LNCAP (cell line): ENCODE results near the gene PHACTR1.

Experiments
- TF ChIP-seq, protein P1 (sequence below): fragments of 450-650 bp; IDR thresholded peaks from 2 replicates; pipeline ENCODE4 v1.5.1; 2017; ENCODE audit warnings: mild to moderate bottlenecking

The PHACTR1 gene

DNA sequence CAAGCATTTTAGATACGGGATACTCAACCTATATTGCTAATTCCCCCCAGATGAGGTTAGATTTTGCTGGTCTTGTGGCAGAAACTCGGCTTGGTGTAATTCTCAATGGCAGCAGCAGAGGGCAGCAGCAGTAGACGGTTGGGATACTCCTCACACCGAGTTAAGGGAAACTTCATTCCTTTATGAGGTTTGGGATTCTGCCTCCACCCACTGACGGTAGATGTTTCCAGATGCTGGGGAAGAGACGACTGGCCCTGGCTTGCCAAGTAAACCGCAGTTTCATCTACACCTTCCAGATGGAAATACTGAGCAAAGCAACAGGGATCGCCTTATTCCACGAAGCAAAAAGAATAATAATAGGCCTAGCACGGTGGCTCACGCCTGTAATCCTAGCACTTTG is 620.0 kb downstream of the PHACTR1 start:
- TF ChIP-seq, protein P1, sequence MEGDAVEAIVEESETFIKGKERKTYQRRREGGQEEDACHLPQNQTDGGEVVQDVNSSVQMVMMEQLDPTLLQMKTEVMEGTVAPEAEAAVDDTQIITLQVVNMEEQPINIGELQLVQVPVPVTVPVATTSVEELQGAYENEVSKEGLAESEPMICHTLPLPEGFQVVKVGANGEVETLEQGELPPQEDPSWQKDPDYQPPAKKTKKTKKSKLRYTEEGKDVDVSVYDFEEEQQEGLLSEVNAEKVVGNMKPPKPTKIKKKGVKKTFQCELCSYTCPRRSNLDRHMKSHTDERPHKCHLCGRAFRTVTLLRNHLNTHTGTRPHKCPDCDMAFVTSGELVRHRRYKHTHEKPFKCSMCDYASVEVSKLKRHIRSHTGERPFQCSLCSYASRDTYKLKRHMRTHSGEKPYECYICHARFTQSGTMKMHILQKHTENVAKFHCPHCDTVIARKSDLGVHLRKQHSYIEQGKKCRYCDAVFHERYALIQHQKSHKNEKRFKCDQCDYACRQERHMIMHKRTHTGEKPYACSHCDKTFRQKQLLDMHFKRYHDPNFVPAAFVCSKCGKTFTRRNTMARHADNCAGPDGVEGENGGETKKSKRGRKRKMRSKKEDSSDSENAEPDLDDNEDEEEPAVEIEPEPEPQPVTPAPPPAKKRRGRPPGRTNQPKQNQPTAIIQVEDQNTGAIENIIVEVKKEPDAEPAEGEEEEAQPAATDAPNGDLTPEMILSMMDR = peak; percentile 83

DNA sequence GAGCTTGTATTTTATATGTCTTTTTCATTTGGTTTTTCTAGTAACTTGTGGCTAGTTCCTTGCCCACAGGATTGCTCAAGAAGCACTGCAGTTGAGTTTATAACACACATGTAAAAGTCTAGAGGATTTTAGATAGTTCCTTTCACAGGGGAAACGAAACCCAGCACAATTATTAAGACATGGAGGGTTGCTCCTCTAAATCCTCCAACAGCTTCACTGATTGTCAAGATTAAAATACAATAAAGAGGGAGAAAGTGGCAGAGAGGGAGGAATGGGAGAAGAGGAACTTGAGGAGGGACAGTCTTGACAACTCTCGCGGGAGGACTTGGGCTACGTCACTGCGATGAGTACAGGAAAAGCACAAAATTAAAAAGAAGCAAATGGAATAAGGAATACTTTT is 621.5 kb downstream of the PHACTR1 start:
- TF ChIP-seq, protein P1 = no peak
